GM10847 (cell line): Measurements from ENCODE around the gene ZBTB47.

Experiments
- POLR2A ChIP-seq: IDR thresholded peaks from 2 replicates; pipeline ENCODE4 v1.6.1; 2011; ENCODE audit not compliant: insufficient read length; ENCODE audit errors: extremely low read depth

The ZBTB47 gene

GRCh38 chr3:42658771-42659390 lies 5.4 kb downstream of the ZBTB47 start:
- no peak for TF ChIP-seq POLR2A

- no peak for TF ChIP-seq POLR2A
Measured at GRCh38 chr3:42659451-42660130, 6.1 kb downstream of the ZBTB47 start.

GRCh38 chr3:42660131-42660715 lies 6.7 kb downstream of the ZBTB47 start:
- TF ChIP-seq POLR2A = no peak

GRCh38 chr3:42660898-42661297 lies 7.4 kb downstream of the ZBTB47 start:
- TF ChIP-seq POLR2A = no peak

- TF ChIP-seq POLR2A = no peak
Measured at GRCh38 chr3:42661593-42662022, 8.1 kb downstream of the ZBTB47 start.

- no peak for TF ChIP-seq POLR2A
Measured at GRCh38 chr3:42662037-42662812, 8.7 kb downstream of the ZBTB47 start.

- no peak for TF ChIP-seq POLR2A
Measured at GRCh38 chr3:42662813-42663535, 9.5 kb downstream of the ZBTB47 start.

GRCh38 chr3:42663581-42664437 lies 10.3 kb downstream of the ZBTB47 start:
- no peak for TF ChIP-seq POLR2A

GRCh38 chr3:42664438-42664803 lies 10.9 kb downstream of the ZBTB47 start:
- TF ChIP-seq POLR2A = no peak

- TF ChIP-seq POLR2A = no peak
Measured at GRCh38 chr3:42665050-42665878, 11.8 kb downstream of the ZBTB47 start.

GRCh38 chr3:42666022-42666421 lies 12.5 kb downstream of the ZBTB47 start:
- no peak for TF ChIP-seq POLR2A

GRCh38 chr3:42666577-42666998 lies 13.1 kb downstream of the ZBTB47 start:
- TF ChIP-seq POLR2A = no peak

- no peak for TF ChIP-seq POLR2A
Measured at GRCh38 chr3:42667096-42667522, 13.6 kb downstream of the ZBTB47 start.
